NCI-H345 (cell line): Measurements from ENCODE around the gene GIGYF2.

Experiments used
- DNase-seq: peaks from one replicate; lab custom pipeline; 2025; lab: John Stamatoyannopoulos, UW

GIGYF2 gene

GRCh38 chr2:232879618-232880494, 182.7 kb downstream of the GIGYF2 start:
- DNase-seq: no peak

- no peak for DNase-seq
Measured at GRCh38 chr2:232880764-232881351, 183.7 kb downstream of the GIGYF2 start.

- DNase-seq: no peak
Measured at GRCh38 chr2:232882085-232882484, 185.0 kb downstream of the GIGYF2 start.

GRCh38 chr2:232882505-232883115, 185.5 kb downstream of the GIGYF2 start:
- no peak for DNase-seq

- DNase-seq: no peak
Measured at GRCh38 chr2:232883116-232883721, 186.1 kb downstream of the GIGYF2 start.

GRCh38 chr2:232884001-232884421, 186.9 kb downstream of the GIGYF2 start:
- no peak for DNase-seq

- no peak for DNase-seq
Measured at GRCh38 chr2:232884549-232885263, 187.6 kb downstream of the GIGYF2 start.

- DNase-seq: no peak
Measured at GRCh38 chr2:232885264-232885961, 188.3 kb downstream of the GIGYF2 start.

- DNase-seq: no peak
Measured at GRCh38 chr2:232886176-232886575, 189.0 kb downstream of the GIGYF2 start.

- no peak for DNase-seq
Measured at GRCh38 chr2:232886632-232887031, 189.5 kb downstream of the GIGYF2 start.

- DNase-seq: no peak
Measured at GRCh38 chr2:232887171-232887850, 190.2 kb downstream of the GIGYF2 start.

- no peak for DNase-seq
Measured at GRCh38 chr2:232888099-232888836, 191.1 kb downstream of the GIGYF2 start.

- DNase-seq: no peak
Measured at GRCh38 chr2:232888839-232889529, 191.9 kb downstream of the GIGYF2 start.

- DNase-seq: no peak
Measured at GRCh38 chr2:232889876-232890401, 192.8 kb downstream of the GIGYF2 start.

- DNase-seq: no peak
Measured at GRCh38 chr2:232890536-232890895, 193.4 kb downstream of the GIGYF2 start.

- no peak for DNase-seq
Measured at GRCh38 chr2:232890896-232891601, 193.9 kb downstream of the GIGYF2 start.

GRCh38 chr2:232891621-232892071, 194.5 kb downstream of the GIGYF2 start:
- DNase-seq: no peak

GRCh38 chr2:232892221-232892620, 195.1 kb downstream of the GIGYF2 start:
- no peak for DNase-seq
